Measurements from ENCODE around the gene DOCK4. TPM values are rescaled to one million over a fixed set of nuclear protein-coding genes. Genes with fewer than 3 reads are reported as not detected.

Gene DOCK4
- total and polyA plus RNA-seq, 2 experiments from 2014 or later: 2.1 to 5.0 TPM

- Histone ChIP-seq H2AFZ (no peak overlapping the region), H3K27me3 (replicated peaks; ENCODE audit: insufficient read depth) (no peaks in the 10 kb centered on the region), H3K36me3 (ENCODE audit: low read depth) (no peaks in the 10 kb centered on the region), H3K9ac (no peak overlapping the region), H3K79me2 (ENCODE audit: insufficient read depth) (no peaks in the 10 kb centered on the region), H3K4me3 (no peak overlapping the region), H3K9me2 (ENCODE audit: insufficient read depth) (no peaks in the 10 kb centered on the region), H3K27ac (no peak overlapping the region), H3K4me1 (ENCODE audit: insufficient read depth) (no peaks in the 10 kb centered on the region), H3F3A (ENCODE audit: insufficient read depth) (no peaks in the 10 kb centered on the region), H3K9me3 (ENCODE audit: low read depth) (no peaks in the 10 kb centered on the region), H3K4me2 (ENCODE audit: unreplicated experiment) (no peak overlapping the region), H4K20me1 (ENCODE audit: insufficient read depth) (no peaks in the 10 kb centered on the region)
- in situ Hi-C loops (cut with MboI): no loop called here
- DNase-seq: no peak
- TF ChIP-seq EZH2phosphoT487 (IDR thresholded peaks at IDR 0.05; ENCODE audit: insufficient read depth, low read depth) (no peak), EZH2 (IDR thresholded peaks at IDR 0.05; ENCODE audit: insufficient read depth, poor library complexity, severe bottlenecking) (no peak)
- WGBS, 2 experiments (ENCODE audit: low coverage in 1 of 2, low lambda C conversion rate in 2 of 2, missing lambda C conversion rate in 2 of 2): 66 to 77% methylated on average over 7 of the region's 7 CpGs
Observed at GRCh38 chr7:112021379-112022044, 184.7 kb downstream of the DOCK4 start.

- no peaks in the 10 kb centered on the region for H3K4me1 ChIP-seq (ENCODE audit: insufficient read depth)
- no peak overlapping the region for H3K4me3 ChIP-seq
- H3K27me3 ChIP-seq (replicated peaks; ENCODE audit: insufficient read depth): no peaks in the 10 kb centered on the region
- no peaks in the 10 kb centered on the region for H3K36me3 ChIP-seq (ENCODE audit: low read depth)
- H3K9ac ChIP-seq: no peak overlapping the region
- H3K27ac ChIP-seq: no peak overlapping the region
- in situ Hi-C loops (cut with MboI): no loop called here
- DNase-seq: no peak
- TF ChIP-seq EZH2phosphoT487 (IDR thresholded peaks at IDR 0.05; ENCODE audit: insufficient read depth, low read depth) (no peak), EZH2 (IDR thresholded peaks at IDR 0.05; ENCODE audit: insufficient read depth, poor library complexity, severe bottlenecking) (no peak)
- H3K4me2 ChIP-seq (ENCODE audit: unreplicated experiment): no peak overlapping the region
- no peaks in the 10 kb centered on the region for H3K9me3 ChIP-seq (ENCODE audit: low read depth)
- H3K9me2 ChIP-seq (ENCODE audit: insufficient read depth): no peaks in the 10 kb centered on the region
- no peak overlapping the region for H2AFZ ChIP-seq
- H3K79me2 ChIP-seq (ENCODE audit: insufficient read depth): no peaks in the 10 kb centered on the region
- H3F3A ChIP-seq (ENCODE audit: insufficient read depth): no peaks in the 10 kb centered on the region
- no peaks in the 10 kb centered on the region for H4K20me1 ChIP-seq (ENCODE audit: insufficient read depth)
- 35 to 39% methylated on average over 4 of the region's 4 CpGs for WGBS, 2 experiments (ENCODE audit: low coverage in 1 of 2, low lambda C conversion rate in 2 of 2, missing lambda C conversion rate in 2 of 2)
Observed at GRCh38 chr7:112020800-112021199, 185.4 kb downstream of the DOCK4 start.

- TF ChIP-seq EZH2phosphoT487 (IDR thresholded peaks at IDR 0.05; ENCODE audit: insufficient read depth, low read depth): no peak
- no peak for TF ChIP-seq EZH2 (IDR thresholded peaks at IDR 0.05; ENCODE audit: insufficient read depth, poor library complexity, severe bottlenecking)
Observed at GRCh38 chr7:112019932-112020331, 186.3 kb downstream of the DOCK4 start.

GRCh38 chr7:112018305-112019030 is 187.7 kb downstream of the DOCK4 start:
- Histone ChIP-seq H2AFZ (no peak overlapping the region), H3K9me3 (ENCODE audit: low read depth) (no peaks in the 10 kb centered on the region), H4K20me1 (ENCODE audit: insufficient read depth) (no peaks in the 10 kb centered on the region), H3K36me3 (ENCODE audit: low read depth) (no peaks in the 10 kb centered on the region), H3K9me2 (ENCODE audit: insufficient read depth) (no peaks in the 10 kb centered on the region), H3K4me3 (no peak overlapping the region), H3K79me2 (ENCODE audit: insufficient read depth) (no peaks in the 10 kb centered on the region), H3F3A (ENCODE audit: insufficient read depth) (no peaks in the 10 kb centered on the region), H3K9ac (no peak overlapping the region), H3K4me1 (ENCODE audit: insufficient read depth) (no peaks in the 10 kb centered on the region), H3K4me2 (ENCODE audit: unreplicated experiment) (no peak overlapping the region), H3K27ac (no peak overlapping the region), H3K27me3 (replicated peaks; ENCODE audit: insufficient read depth) (no peaks in the 10 kb centered on the region)
- no peak for DNase-seq
- in situ Hi-C loops (cut with MboI): no loop called here
- no peak for TF ChIP-seq EZH2 (IDR thresholded peaks at IDR 0.05; ENCODE audit: insufficient read depth, poor library complexity, severe bottlenecking)
- no peak for TF ChIP-seq EZH2phosphoT487 (IDR thresholded peaks at IDR 0.05; ENCODE audit: insufficient read depth, low read depth)

More at GRCh38 chr7:112019932-112020331, 186.3 kb downstream of the DOCK4 start:
- no peak overlapping the region for H3K9ac ChIP-seq
- no peaks in the 10 kb centered on the region for H3K36me3 ChIP-seq (ENCODE audit: low read depth)
- no peak overlapping the region for H3K4me3 ChIP-seq
- no peaks in the 10 kb centered on the region for H3K9me3 ChIP-seq (ENCODE audit: low read depth)
- no peaks in the 10 kb centered on the region for H3K4me1 ChIP-seq (ENCODE audit: insufficient read depth)
- no peak for DNase-seq
- H3K79me2 ChIP-seq (ENCODE audit: insufficient read depth): no peaks in the 10 kb centered on the region
- H2AFZ ChIP-seq: no peak overlapping the region
- H3K4me2 ChIP-seq (ENCODE audit: unreplicated experiment): no peak overlapping the region
- 93 to 100% methylated on average over 1 of the region's 1 CpG for WGBS, 2 experiments (ENCODE audit: low coverage in 1 of 2, low lambda C conversion rate in 2 of 2, missing lambda C conversion rate in 2 of 2)
- no peaks in the 10 kb centered on the region for H4K20me1 ChIP-seq (ENCODE audit: insufficient read depth)
- no peaks in the 10 kb centered on the region for H3K9me2 ChIP-seq (ENCODE audit: insufficient read depth)
- no peaks in the 10 kb centered on the region for H3K27me3 ChIP-seq (replicated peaks; ENCODE audit: insufficient read depth)
- no peak overlapping the region for H3K27ac ChIP-seq
- in situ Hi-C loops (cut with MboI): no loop called here
- no peaks in the 10 kb centered on the region for H3F3A ChIP-seq (ENCODE audit: insufficient read depth)
